SK-N-SH treated with all-trans-retinoic acid at 6 μM for 48 hours (cell line): ENCODE results near the gene CSF1R.

Experiments used
- ATAC-seq: fragments of 200-7000 bp; cut with Tn5 transposase; 3 replicates; pipeline ENCODE4 v1.9.1; 2020; ENCODE audit warnings: mild to moderate bottlenecking, moderate library complexity
- ARNTL ChIP-seq: fragments of 450-650 bp; formaldehyde crosslinking; IDR thresholded peaks from 2 replicates; pipeline ENCODE4 v1.5.0; 2020; ENCODE audit warnings: low read depth, mild to moderate bottlenecking, moderate library complexity, borderline replicate concordance
- BACH2 ChIP-seq: fragments of 250-450 bp; sonication (Bioruptor Pico); IDR thresholded peaks from 2 replicates; pipeline ENCODE4 v1.9.0; 2021; ENCODE audit warnings: mild to moderate bottlenecking, borderline replicate concordance
- CREB5 ChIP-seq: fragments of 250-450 bp; sonication (Bioruptor Pico); IDR thresholded peaks from 2 replicates; pipeline ENCODE4 v1.5.1; 2020; ENCODE audit warnings: low read depth, mild to moderate bottlenecking, moderate library complexity
- CSDC2 ChIP-seq: fragments of 250-450 bp; sonication (Bioruptor Pico); IDR thresholded peaks from 2 replicates; pipeline ENCODE4 v1.5.0; 2020; ENCODE audit warnings: mild to moderate bottlenecking, moderate library complexity
- CSRNP3 ChIP-seq: fragments of 250-450 bp; sonication (Bioruptor Pico); IDR thresholded peaks from 2 replicates; pipeline ENCODE4 v1.5.1; 2021; ENCODE audit warnings: mild to moderate bottlenecking, moderate library complexity
- ESRRG ChIP-seq: fragments of 250-450 bp; sonication (Bioruptor Pico); IDR thresholded peaks from 2 replicates; pipeline ENCODE4 v1.6.1; 2021; ENCODE audit warnings: mild to moderate bottlenecking
- ISL1 ChIP-seq: fragments of 250-450 bp; sonication (Bioruptor Pico); IDR thresholded peaks from 2 replicates; pipeline ENCODE4 v2.1.2; 2022; ENCODE audit warnings: mild to moderate bottlenecking, moderate library complexity
- OSR1 ChIP-seq: fragments of 250-450 bp; sonication (Bioruptor Pico); IDR thresholded peaks from 2 replicates; pipeline ENCODE4 v1.8.0; 2022; ENCODE audit warnings: moderate library complexity, mild to moderate bottlenecking, inconsistent platforms
- PATZ1 ChIP-seq: fragments of 250-450 bp; sonication (Bioruptor Pico); IDR thresholded peaks from 2 replicates; pipeline ENCODE4 v1.8.0; 2020; ENCODE audit warnings: mild to moderate bottlenecking, moderate library complexity, borderline replicate concordance
- PPARA ChIP-seq: fragments of 250-450 bp; sonication (Bioruptor Pico); IDR thresholded peaks from 2 replicates; pipeline ENCODE4 v1.5.0; 2020; ENCODE audit warnings: mild to moderate bottlenecking, borderline replicate concordance
- RARB ChIP-seq: fragments of 250-450 bp; sonication (Bioruptor Pico); IDR thresholded peaks from 2 replicates; pipeline ENCODE4 v1.8.0; 2021; ENCODE audit warnings: mild to moderate bottlenecking, moderate library complexity
- TOX ChIP-seq: fragments of 250-450 bp; sonication (Bioruptor Pico); IDR thresholded peaks from 2 replicates; pipeline ENCODE4 v1.8.0; 2021; ENCODE audit warnings: mild to moderate bottlenecking, moderate library complexity, borderline replicate concordance
- TSHZ2 ChIP-seq: fragments of 250-450 bp; sonication (Bioruptor Pico); IDR thresholded peaks from 2 replicates; pipeline ENCODE4 v1.5.0; 2020; ENCODE audit warnings: mild to moderate bottlenecking, moderate library complexity
- ZC3H10 ChIP-seq: fragments of 250-450 bp; sonication (Bioruptor Pico); IDR thresholded peaks from 2 replicates; pipeline ENCODE4 v1.5.1; 2021; ENCODE audit warnings: mild to moderate bottlenecking, moderate library complexity
- ZFP30 ChIP-seq: fragments of 450-650 bp; formaldehyde crosslinking; IDR thresholded peaks from 2 replicates; pipeline ENCODE4 v1.5.0; 2022; ENCODE audit warnings: mild to moderate bottlenecking, moderate library complexity
- ZNF565 ChIP-seq: fragments of 450-650 bp; formaldehyde crosslinking; conservative IDR thresholded peaks from 2 replicates; pipeline ENCODE4 v1.5.0; 2020; ENCODE audit warnings: low read depth, mild to moderate bottlenecking, moderate library complexity
- ZNF70 ChIP-seq: fragments of 450-650 bp; formaldehyde crosslinking; IDR thresholded peaks from 2 replicates; pipeline ENCODE4 v1.5.0; 2020; ENCODE audit warnings: mild to moderate bottlenecking, moderate library complexity
- ZNF8 ChIP-seq: fragments of 450-650 bp; formaldehyde crosslinking; IDR thresholded peaks from 2 replicates; pipeline ENCODE4 v1.5.0; 2020; ENCODE audit warnings: mild to moderate bottlenecking, moderate library complexity

CSF1R gene

GRCh38 chr5:150129454-150129812, 43.1 kb upstream of the CSF1R start:
- no peak for ATAC-seq
- no peak for TF ChIP-seq ISL1
- no peak for TF ChIP-seq CREB5

- ATAC-seq = no peak
- no peak for TF ChIP-seq CSDC2 (CRISPR knock-in tag)
- no peak for TF ChIP-seq ZC3H10 (CRISPR knock-in tag)
- no peak for TF ChIP-seq ESRRG (CRISPR knock-in tag)
- TF ChIP-seq CSRNP3 (CRISPR knock-in tag) = no peak
- no peak for TF ChIP-seq CREB5
- no peak for TF ChIP-seq TOX
- no peak for TF ChIP-seq ISL1
Measured at GRCh38 chr5:150126921-150127265, 40.5 kb upstream of the CSF1R start.

- no peak for ATAC-seq
- TF ChIP-seq ARNTL (CRISPR knock-in tag) (no peak), CREB5 (no peak)
Measured at GRCh38 chr5:150126199-150126920, 40.0 kb upstream of the CSF1R start.

- TF ChIP-seq TOX = no peak
- no peak for TF ChIP-seq ZC3H10 (CRISPR knock-in tag)
- no peak for TF ChIP-seq PPARA (CRISPR knock-in tag)
- TF ChIP-seq ZFP30 (CRISPR knock-in tag) = no peak
- TF ChIP-seq ARNTL (CRISPR knock-in tag) = no peak
- TF ChIP-seq ZNF8 (CRISPR knock-in tag) = no peak
- no peak for TF ChIP-seq TSHZ2 (CRISPR knock-in tag)
- no peak for TF ChIP-seq ISL1
- TF ChIP-seq PATZ1 (CRISPR knock-in tag) = no peak
- TF ChIP-seq CREB5 = no peak
Measured at GRCh38 chr5:150125334-150125733, 39.0 kb upstream of the CSF1R start.

GRCh38 chr5:150124596-150124995, 38.2 kb upstream of the CSF1R start:
- ATAC-seq = no peak
- no peak for TF ChIP-seq OSR1 (CRISPR knock-in tag)
- no peak for TF ChIP-seq PATZ1 (CRISPR knock-in tag)
- no peak for TF ChIP-seq ZNF565 (CRISPR knock-in tag)
- no peak for TF ChIP-seq TOX
- TF ChIP-seq CSDC2 (CRISPR knock-in tag) = no peak
- TF ChIP-seq ZFP30 (CRISPR knock-in tag) = no peak
- TF ChIP-seq ZNF70 (CRISPR knock-in tag) = no peak
- TF ChIP-seq BACH2 (CRISPR knock-in tag) = no peak
- TF ChIP-seq RARB (CRISPR knock-in tag) = no peak

More at GRCh38 chr5:150125334-150125733, 39.0 kb upstream of the CSF1R start:
- ATAC-seq = no peak
